A673 (cell line): ENCODE data around the gene UBXN2A.

ENCODE experiments used
- CTCF ChIP-seq: fragments of 300-800, 200-600 bp; sonication (generic); conservative IDR thresholded peaks from 2 replicates; pipeline ENCODE4 v1.5.1; 2017; ENCODE audit warnings: low read depth, mild to moderate bottlenecking, antibody characterized with exemption, low read length, moderate library complexity, mixed read lengths
- EZH2 ChIP-seq: fragments of 200-600 bp; sonication (generic); IDR thresholded peaks from 2 replicates; pipeline ENCODE4 v1.6.1; 2017; ENCODE audit warnings: borderline replicate concordance, low read depth, mild to moderate bottlenecking, mixed read lengths, antibody characterized with exemption, low read length; ENCODE audit not compliant: poor library complexity, severe bottlenecking

GRCh38 chr2:23904692-23905091, 35.6 kb upstream of the UBXN2A start:
- no peak for TF ChIP-seq CTCF
- no peak for TF ChIP-seq EZH2
